Endothelial cell of umbilical vein (primary cell): ENCODE measurements around the gene TMPRSS9. TPM values are rescaled to one million over a fixed set of nuclear protein-coding genes. Genes with fewer than 3 reads are reported as not detected.

Experiments
- BruUV-seq: library from RNA; stranded (reverse); fragments of 400-500 nt; replicated peaks from 2 replicates; lab custom pipeline; 2021; lab: Mats Ljungman, UMichigan
- CTCF ChIA-PET: fragments of 300-600, 350-600 bp; sonication (Branson Sonifier 250); formaldehyde crosslinking; loops from one replicate; lab custom pipeline; 2021; ENCODE audit warnings: antibody characterized with exemption, inconsistent platforms; lab: Charles Lee
- POLR2A ChIA-PET: fragments of 300-600, 350-600 bp; sonication (Branson Sonifier 250); formaldehyde crosslinking; loops from one replicate; lab custom pipeline; 2021; ENCODE audit warnings: antibody characterized with exemption, inconsistent platforms; lab: Charles Lee
- DNase-seq: peaks from one replicate; pipeline ENCODE4 v3.0.0-alpha.2; 2011; ENCODE audit warnings: low read depth, low spot score
- FAIRE-seq: peaks from 2 replicates; lab custom pipeline; 2011; peaks lifted over from hg19 to GRCh38; lab: Jason Lieb, UNC
- H2AFZ ChIP-seq: 2 replicates; pipeline ENCODE4 v1.6.0; 2012; ENCODE audit warnings: low read depth, low read length, control low read depth, inconsistent platforms
- H3K27ac ChIP-seq: 2 replicates; pipeline ENCODE4 v1.5.1; 2011; ENCODE audit warnings: low read depth, mild to moderate bottlenecking, control low read depth, low read length, moderate library complexity; ENCODE audit not compliant: insufficient read depth
- H3K27me3 ChIP-seq, 2 experiments: 2 replicates each; pipeline versions ENCODE4 v1.6.0 to v1.6.1; 2011; ENCODE audit warnings: low read length in 2 of 2, mixed read lengths in 1 of 2; ENCODE audit not compliant: control insufficient read depth in 2 of 2, insufficient read depth in 2 of 2
- H3K36me3 ChIP-seq, 2 experiments: 2 replicates in 1 of 2; 3 replicates in 1 of 2; pipeline ENCODE4 v1.5.1; 2011; ENCODE audit warnings: low read length in 2 of 2, mild to moderate bottlenecking in 1 of 2, moderate library complexity in 1 of 2; ENCODE audit not compliant: control insufficient read depth in 2 of 2, insufficient read depth in 2 of 2; ENCODE audit errors: extremely low read depth in 1 of 2
- H3K4me1 ChIP-seq: 3 replicates; pipeline ENCODE4 v1.5.1; 2011; ENCODE audit warnings: mild to moderate bottlenecking, low read length; ENCODE audit not compliant: control insufficient read depth, insufficient read depth; ENCODE audit errors: extremely low read depth
- H3K4me2 ChIP-seq: 2 replicates; pipeline ENCODE4 v1.6.1; 2011; ENCODE audit warnings: low read length, control low read depth, mixed read lengths; ENCODE audit not compliant: insufficient read depth
- H3K4me3 ChIP-seq, 3 experiments: fragments of 200-600 bp in 1 of 3; sonication (generic), shearing (Covaris generic) in 1 of 3; replicated peaks in 1 of 3; 2 replicates each; pipeline ENCODE4 v1.5.1; 2011 to 2016; ENCODE audit warnings: control low read depth in 3 of 3, low read length in 3 of 3, mild to moderate bottlenecking in 2 of 3, inconsistent platforms in 1 of 3, low read depth in 1 of 3, moderate library complexity in 1 of 3; ENCODE audit not compliant: insufficient read depth in 1 of 3
- H3K79me2 ChIP-seq: 2 replicates; pipeline ENCODE4 v1.6.0; 2012; ENCODE audit warnings: low read length, inconsistent platforms; ENCODE audit not compliant: control insufficient read depth, insufficient read depth
- H3K9ac ChIP-seq: replicated peaks from 2 replicates; pipeline ENCODE3; 2011; ENCODE audit warnings: low read length, control low read depth; ENCODE audit not compliant: insufficient read depth; ENCODE audit errors: extremely low read depth
- H3K9me1 ChIP-seq: replicated peaks from 3 replicates; pipeline ENCODE4 v1.6.0; 2011; ENCODE audit warnings: mild to moderate bottlenecking, low read length; ENCODE audit not compliant: control insufficient read depth, insufficient read depth; ENCODE audit errors: extremely low read depth
- H3K9me3 ChIP-seq: replicated peaks from 2 replicates; pipeline ENCODE4 v1.5.1; 2012; ENCODE audit warnings: low read length, inconsistent platforms; ENCODE audit not compliant: control insufficient read depth, insufficient read depth
- H4K20me1 ChIP-seq: replicated peaks from 2 replicates; pipeline ENCODE3; 2011; ENCODE audit warnings: mild to moderate bottlenecking, low read length; ENCODE audit not compliant: control insufficient read depth, insufficient read depth; ENCODE audit errors: extremely low read depth
- EZH2 ChIP-seq: IDR thresholded peaks from 2 replicates; pipeline ENCODE4 v1.6.1; 2012; ENCODE audit warnings: borderline replicate concordance, low read depth, mild to moderate bottlenecking, moderate library complexity, low read length, inconsistent platforms; ENCODE audit not compliant: severe bottlenecking
- FOS ChIP-seq: IDR thresholded peaks from 2 replicates; pipeline ENCODE4 v1.6.1; 2011; ENCODE audit warnings: mild to moderate bottlenecking, low read length, moderate library complexity, borderline replicate concordance; ENCODE audit not compliant: insufficient read depth
- GATA2 ChIP-seq: IDR thresholded peaks from 2 replicates; pipeline ENCODE4 v1.7.0; 2011; ENCODE audit warnings: low read depth, mild to moderate bottlenecking, moderate library complexity, mixed read lengths, low read length; ENCODE audit not compliant: insufficient read length, insufficient read depth
- JUN ChIP-seq: IDR thresholded peaks from 2 replicates; pipeline ENCODE4 v1.6.1; 2011; ENCODE audit warnings: borderline replicate concordance, low read depth; ENCODE audit not compliant: insufficient read length, insufficient read depth
- MYC ChIP-seq: IDR thresholded peaks from one replicate; pipeline ENCODE4 v1.6.1; 2011; ENCODE audit warnings: mild to moderate bottlenecking, low read depth, low read length
- POLR2A ChIP-seq: IDR thresholded peaks from 2 replicates; pipeline ENCODE4 v1.6.1; 2012; ENCODE audit warnings: low read depth, mild to moderate bottlenecking, control low read depth, low read length
- POLR2AphosphoS5 ChIP-seq: IDR thresholded peaks from 2 replicates; pipeline ENCODE4 v1.6.1; 2012; ENCODE audit warnings: low read depth, mild to moderate bottlenecking, control low read depth, low read length, moderate library complexity; ENCODE audit not compliant: insufficient read depth
- dilution Hi-C: fragments of 300-500 bp; cut with MboI; formaldehyde crosslinking; loops from one replicate; pipeline ENCODE4 v1.15.0; 2019; ENCODE audit warnings: low sequenced_read_pairs; ENCODE audit not compliant: extremely low pct_ligation_motif_present
- intact Hi-C: fragments of 100-400 bp; cut with micrococcal nuclease; formaldehyde crosslinking; loops from one replicate; pipeline ENCODE4 v1.10.0; 2022
- polyA plus RNA-seq, 4 experiments: library from polyadenylated mRNA; depleted of rRNA in 3 of 4; stranded (reverse) in 3 of 4; unstranded in 1 of 4; fragments of >200 nt; gene quantifications; 2 replicates each; pipeline versions ENCODE4 v1.2.1 to v1.2.3, GENCODE V29; 2011 to 2012; ENCODE audit warnings: missing spikeins in 1 of 4
- total RNA-seq: library from RNA; stranded (reverse); gene quantifications from 2 replicates; pipeline ENCODE4 v1.2.3, GENCODE V29; 2021
- TF ChIP-seq, protein P1 (sequence below), 2 donors: IDR thresholded peaks; 1 replicate in 1 of 2; 2 replicates in 1 of 2; pipeline ENCODE4 v1.5.1; 2011; ENCODE audit warnings: low read length in 2 of 2, mild to moderate bottlenecking in 2 of 2, moderate library complexity in 2 of 2, control low read depth in 1 of 2, inconsistent platforms in 1 of 2, low read depth in 1 of 2; ENCODE audit not compliant: insufficient read depth in 1 of 2; ENCODE audit errors: extremely low read depth in 1 of 2
- TF ChIP-seq, protein P2 (sequence below): IDR thresholded peaks from 2 replicates; pipeline ENCODE4 v1.6.1; 2011; ENCODE audit not compliant: insufficient read depth, insufficient read length

TMPRSS9 gene
- total and polyA plus RNA-seq, 2 donors (not counting 3 experiments of a cell fraction or from before 2014, with no cell fraction given) = not detected

DNA sequence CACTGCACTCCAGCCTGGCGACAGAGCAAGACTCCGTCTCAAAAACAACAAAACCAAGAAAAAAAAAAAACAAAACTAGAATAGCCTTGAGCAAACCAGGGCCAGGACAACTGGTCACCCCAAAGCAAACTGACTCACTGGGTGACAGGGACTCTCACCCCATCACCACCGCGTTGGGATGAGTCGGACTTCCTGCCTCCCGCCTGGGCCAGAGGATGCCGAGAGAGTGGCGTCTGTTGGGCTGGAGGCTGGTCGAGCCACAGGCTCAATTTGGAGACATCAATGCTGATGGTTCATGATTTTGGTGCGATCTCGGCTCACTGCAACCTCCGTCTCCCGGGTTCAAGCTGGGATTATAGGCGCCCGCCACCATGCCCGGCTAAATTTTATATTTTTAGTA is 11.6 kb downstream of the TMPRSS9 start:
- ChIA-PET POLR2A (no interaction called here), CTCF (interaction anchor here (1.1 to 1.2 kb wide), 2 partner anchors 12 to 44 kb away, joined by 3 to 5 read pairs; no protein-coding TSS in a partner anchor)
- no TSS peak for BruUV-seq
- no peaks in the 10 kb centered on the region for H3K79me2 ChIP-seq
- H3K27ac ChIP-seq = no peak overlapping the region
- H3K9ac ChIP-seq = no peak overlapping the region
- H3K9me3 ChIP-seq = no peaks in the 10 kb centered on the region
- no peaks in the 10 kb centered on the region for H4K20me1 ChIP-seq
- H3K9me1 ChIP-seq = no peaks in the 10 kb centered on the region
- FAIRE-seq (no peak), DNase-seq (no peak)
- H3K4me3 ChIP-seq = no peak overlapping the region
- H3K36me3 ChIP-seq = no peaks in the 10 kb centered on the region
- no peak overlapping the region for H2AFZ ChIP-seq
- peaks cover 0 to 2% of the 10 kb centered on the region in 2 experiments for H3K27me3 ChIP-seq
- dilution Hi-C loops = no loop called here
- intact Hi-C loops = no loop called here
- H3K4me2 ChIP-seq = no peak overlapping the region
- TF ChIP-seq, protein P1, sequence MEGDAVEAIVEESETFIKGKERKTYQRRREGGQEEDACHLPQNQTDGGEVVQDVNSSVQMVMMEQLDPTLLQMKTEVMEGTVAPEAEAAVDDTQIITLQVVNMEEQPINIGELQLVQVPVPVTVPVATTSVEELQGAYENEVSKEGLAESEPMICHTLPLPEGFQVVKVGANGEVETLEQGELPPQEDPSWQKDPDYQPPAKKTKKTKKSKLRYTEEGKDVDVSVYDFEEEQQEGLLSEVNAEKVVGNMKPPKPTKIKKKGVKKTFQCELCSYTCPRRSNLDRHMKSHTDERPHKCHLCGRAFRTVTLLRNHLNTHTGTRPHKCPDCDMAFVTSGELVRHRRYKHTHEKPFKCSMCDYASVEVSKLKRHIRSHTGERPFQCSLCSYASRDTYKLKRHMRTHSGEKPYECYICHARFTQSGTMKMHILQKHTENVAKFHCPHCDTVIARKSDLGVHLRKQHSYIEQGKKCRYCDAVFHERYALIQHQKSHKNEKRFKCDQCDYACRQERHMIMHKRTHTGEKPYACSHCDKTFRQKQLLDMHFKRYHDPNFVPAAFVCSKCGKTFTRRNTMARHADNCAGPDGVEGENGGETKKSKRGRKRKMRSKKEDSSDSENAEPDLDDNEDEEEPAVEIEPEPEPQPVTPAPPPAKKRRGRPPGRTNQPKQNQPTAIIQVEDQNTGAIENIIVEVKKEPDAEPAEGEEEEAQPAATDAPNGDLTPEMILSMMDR (IDR thresholded peaks at IDR 0.05; ENCODE audit: extremely low read depth in 1 of 2, insufficient read depth in 1 of 2, low read depth in 1 of 2, low read length in 2 of 2) = no peak
- no peak for TF ChIP-seq POLR2AphosphoS5
- TF ChIP-seq EZH2 = no peak
- TF ChIP-seq MYC = no peak
- no peak for TF ChIP-seq GATA2
- TF ChIP-seq, protein P2, sequence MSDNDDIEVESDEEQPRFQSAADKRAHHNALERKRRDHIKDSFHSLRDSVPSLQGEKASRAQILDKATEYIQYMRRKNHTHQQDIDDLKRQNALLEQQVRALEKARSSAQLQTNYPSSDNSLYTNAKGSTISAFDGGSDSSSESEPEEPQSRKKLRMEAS = no peak
- TF ChIP-seq POLR2A = no peak
- TF ChIP-seq FOS = no peak
- no peak for TF ChIP-seq JUN
- no peaks in the 10 kb centered on the region for H3K4me1 ChIP-seq
